ENCODE measurements around the gene CAPZB.
A peak's percentile ranks its signal among the peaks of the same experiment; 100 is the strongest.
"Not testable (repeated sequence)": the region's sequence is repeated elsewhere in the genome, so short reads cannot be mapped to it uniquely, and the experiment has no call there.

CAPZB gene

DNA sequence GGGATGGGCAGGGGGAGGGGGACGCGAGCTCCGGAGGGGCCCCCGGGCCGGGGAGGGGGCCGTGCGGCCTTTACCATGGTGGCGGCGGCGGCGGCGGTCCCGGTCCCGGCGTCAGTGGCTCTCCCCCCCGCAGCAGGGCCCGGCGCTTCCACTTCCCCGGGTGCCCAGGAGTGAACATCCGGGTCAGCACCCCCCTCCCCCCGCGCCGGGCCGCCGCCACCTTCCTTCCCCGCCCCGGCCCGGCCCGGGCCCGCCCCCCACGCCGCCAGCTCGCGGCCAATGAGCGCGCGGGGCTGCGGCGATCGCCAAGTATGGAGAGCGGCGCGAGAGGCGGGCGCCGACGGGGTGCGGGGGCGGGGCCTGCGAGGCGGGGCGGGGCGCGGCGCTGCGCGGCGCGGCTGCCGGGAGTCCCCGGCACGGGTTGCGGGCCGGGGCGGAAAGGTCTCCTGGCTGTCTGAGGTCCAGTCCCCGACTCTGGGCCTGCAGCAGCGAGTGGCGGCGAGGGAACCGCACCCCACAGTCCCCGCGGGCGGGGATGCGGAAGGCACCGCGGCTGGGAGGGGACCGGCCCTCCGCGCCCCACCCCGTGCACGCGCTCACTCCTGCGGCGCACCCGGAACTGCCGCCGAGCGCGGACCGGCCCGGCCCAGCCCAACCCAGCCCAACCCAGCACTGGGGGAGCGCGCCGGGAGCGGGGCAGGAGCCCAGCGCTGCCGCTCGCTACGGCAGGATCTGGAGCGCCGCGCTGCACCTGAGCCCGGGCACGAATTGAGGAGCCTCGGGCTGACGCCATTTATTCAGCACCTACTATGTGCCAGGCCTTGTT is at the start of gene CAPZB:
CAPZB (minus strand) TSS at position 178 of the 826 bp plus-strand sequence; CDS start at position 77, 101 bp downstream.
- DNase-seq: peak; percentile 75

DNA sequence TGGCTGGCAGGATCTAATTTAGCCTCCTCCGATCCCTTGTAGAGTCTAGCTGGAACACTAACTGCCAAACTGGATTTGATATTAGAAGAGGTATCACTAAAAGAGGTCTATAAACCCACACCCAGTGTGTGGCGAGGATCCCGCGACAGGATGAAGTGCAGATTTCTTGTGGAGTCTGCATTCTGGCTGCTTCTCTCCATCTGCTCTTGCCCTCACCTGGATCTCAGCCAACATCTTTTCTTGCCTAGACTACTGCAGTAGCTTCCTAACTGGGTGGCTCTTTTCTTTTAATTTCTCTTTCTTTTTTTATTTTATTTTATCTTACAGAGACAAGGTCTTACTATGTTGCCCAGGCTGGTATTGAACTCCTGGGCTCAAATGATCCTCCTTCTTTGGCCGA is 48.9 kb upstream of the CAPZB start:
- no peak for DNase-seq

DNA sequence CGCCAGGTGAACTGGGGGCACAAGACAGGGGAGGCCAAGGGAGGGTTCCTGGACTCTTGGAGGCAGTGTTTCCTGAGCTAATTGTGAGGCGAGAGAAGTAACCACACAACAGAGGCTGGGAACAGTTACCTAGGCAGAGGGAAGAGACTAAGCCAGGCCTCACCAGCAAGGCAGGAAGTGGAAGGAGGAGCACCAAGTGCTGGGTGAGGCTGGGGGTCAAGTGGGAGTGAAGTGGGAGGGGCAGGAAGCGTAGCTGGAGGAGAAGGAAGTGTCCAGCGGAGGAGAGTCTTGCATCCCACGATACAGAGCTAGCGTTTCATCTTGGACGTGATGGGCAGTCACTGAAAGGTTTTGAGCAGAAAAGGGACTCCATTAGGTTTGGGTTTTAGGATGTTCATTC is 48.3 kb upstream of the CAPZB start:
- no peak for DNase-seq

DNA sequence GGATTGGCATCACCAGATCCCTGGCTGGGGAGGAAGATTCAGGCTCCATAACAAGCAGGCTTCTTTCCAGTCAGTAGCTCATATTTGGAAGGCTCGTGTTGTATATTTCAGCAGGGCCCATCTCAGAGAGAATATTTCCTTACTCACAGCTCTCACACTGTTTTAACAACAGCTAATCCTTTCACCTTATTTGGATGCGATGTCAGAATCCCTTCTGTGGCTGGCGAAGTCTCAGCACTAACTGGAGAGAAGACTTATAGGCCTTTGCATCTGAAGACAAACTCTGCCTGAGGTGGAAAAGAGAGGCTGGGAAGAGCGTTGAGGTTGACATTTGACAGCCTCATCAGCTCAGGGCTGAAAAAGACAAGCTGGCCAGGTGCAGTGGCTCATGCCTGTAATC is 47.2 kb upstream of the CAPZB start:
- DNase-seq: no peak

DNA sequence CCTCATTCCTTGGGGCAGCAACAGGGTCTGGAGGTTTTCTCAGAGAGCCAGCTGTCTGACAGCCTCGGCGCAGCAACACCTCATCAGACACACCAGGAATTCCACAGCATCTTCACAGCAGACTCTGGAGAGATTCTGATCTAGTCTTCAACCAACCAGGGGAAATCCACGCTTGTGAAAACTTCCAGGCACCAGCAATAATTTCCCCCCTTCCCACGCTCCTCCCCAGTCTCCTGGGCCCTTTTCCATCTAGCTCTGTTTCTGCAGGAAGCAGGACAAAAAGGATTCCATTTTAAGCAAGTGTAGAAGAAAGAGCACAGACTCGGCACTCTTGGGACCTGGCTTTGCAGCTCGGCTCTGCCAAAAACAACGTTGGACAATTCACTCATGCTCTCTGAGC is 44.3 kb upstream of the CAPZB start:
- no peak for DNase-seq

DNA sequence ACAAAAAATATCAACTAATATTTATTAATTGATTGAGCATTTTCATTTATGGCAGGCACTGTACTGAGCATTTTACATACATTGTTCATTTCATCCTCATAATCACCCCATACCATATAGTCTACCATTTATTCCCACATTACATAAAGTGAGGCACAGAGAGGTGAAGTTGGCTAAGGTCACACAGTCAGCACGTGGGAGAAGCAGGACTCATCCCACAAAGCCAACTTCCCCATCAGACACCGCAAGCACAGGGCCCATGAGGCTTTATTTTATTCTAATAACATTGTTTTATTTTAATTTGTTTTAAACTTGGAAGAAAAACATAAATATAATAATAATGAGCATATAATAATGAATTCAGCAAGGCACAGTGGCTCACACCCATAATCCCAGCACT is 43.1 kb upstream of the CAPZB start:
- DNase-seq: no peak

DNA sequence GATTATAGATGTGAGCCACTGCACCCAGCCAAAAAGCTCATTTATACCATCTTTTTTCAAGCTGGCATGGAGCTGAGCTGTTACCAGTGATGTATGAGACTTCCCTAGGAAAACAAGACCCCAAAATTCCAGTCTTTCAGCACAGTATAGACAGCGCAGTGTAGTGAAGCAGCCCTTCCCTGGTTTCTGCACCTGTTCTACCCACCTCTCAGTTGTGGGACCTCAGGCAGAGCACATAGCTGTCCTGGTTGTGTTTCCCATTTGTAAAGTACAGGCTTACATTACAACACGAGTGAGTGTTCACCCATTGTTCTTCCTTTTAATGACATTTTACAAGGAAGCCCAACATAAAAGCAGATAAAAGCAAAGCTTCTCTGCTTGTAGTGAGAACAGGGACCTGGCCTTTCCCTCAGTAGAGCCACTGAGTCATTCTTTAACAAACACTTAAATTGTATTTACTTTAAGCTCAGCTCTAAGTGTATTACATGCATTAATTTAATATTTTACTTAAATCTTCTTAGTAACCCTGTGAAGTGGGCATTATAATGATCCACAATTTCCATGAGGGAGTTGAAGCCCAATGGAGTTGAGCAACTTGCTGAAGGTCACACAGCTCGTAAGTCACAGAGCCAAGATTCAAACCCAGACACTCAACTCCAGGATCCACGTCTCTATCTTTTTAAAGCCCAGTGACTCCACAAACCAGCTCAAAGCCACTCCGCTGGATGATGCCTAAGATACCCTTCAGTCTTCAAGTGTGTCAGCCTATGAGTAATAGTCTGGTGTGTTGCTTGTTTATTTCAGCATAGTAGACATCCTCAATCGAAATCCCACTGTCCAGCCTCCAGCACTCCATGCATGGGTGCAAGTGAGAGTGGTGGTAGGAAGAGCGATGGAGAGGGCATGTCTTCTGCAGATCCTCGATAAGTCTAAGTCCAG is 40.5 kb upstream of the CAPZB start:
- DNase-seq: no peak

DNA sequence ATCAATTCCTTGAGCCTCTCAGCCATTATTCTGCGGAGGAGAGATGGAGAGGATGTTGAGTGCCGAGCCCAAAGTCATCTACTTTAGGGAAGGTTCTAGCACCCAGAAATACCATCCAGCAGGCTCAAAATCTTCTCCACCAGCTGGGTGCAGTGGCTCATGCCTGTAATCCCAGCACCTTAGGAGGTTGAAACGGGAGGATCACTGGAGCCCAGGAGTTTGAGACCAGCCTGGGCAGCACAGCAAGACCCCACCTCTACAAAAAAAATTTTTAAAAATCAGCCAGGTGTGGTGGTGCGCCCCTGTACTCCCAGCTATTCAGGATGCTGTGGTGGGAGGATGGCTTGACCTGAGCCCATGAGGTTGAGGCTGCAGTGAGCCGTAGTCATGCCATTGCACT is 39.5 kb upstream of the CAPZB start:
- DNase-seq: no peak

DNA sequence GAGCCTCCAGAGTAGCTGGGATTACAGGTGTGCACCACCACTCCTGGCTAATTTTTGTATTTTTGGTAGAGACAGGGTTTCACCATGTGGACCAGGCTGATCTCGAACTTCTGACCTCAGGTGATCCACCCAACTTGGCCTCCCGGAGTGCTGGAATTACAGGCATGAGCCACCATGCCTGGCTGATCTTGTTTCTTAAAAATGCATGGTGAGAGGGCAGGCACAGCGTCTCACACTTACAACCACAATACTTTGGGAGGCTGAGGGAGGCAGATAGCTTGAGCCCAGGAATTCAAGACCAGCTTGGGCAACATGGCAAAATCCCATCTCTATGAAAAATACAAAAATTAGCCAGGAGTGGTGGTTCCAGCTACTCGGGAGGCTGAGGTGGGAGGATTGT is 37.2 kb upstream of the CAPZB start:
- not testable (repeated sequence) for DNase-seq

DNA sequence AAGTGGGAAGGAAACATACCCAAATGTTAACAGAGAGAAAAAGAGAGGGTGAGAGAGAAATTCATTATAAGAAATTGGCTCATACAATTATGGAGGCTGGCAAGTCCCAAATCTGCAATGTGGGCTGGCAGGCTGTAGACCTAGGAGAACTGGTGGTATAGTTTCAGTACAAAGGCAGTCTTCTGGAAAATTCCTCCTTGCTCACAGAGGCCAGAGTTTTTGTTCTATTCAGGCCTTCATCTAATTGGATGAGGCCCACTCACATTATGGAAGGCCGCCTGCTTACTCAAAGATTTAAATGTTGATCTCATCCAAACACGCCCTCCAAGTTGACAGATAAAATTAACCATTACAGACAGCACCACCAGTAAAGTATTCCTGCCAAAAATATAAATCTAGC is 36.1 kb upstream of the CAPZB start:
- DNase-seq: no peak

DNA sequence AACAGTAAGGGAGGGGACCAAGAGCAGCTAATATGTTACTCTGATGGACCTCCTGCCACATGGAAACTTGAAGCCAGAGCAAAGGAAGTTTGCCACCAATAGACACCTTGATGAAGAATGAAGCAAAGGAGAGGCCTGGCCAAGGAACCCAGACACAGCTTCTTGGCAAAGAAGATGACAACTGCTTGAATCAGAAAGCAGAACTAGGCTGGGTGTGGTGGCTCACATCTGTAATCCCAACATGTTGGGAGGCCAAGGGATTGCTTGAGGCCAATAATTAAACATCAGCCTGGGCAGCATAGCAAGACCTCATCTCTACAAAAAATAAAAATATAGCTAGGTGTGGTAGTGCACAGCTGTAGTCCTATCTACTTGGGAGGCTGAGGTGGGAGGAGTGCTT is 31.7 kb upstream of the CAPZB start:
- DNase-seq: no peak

DNA sequence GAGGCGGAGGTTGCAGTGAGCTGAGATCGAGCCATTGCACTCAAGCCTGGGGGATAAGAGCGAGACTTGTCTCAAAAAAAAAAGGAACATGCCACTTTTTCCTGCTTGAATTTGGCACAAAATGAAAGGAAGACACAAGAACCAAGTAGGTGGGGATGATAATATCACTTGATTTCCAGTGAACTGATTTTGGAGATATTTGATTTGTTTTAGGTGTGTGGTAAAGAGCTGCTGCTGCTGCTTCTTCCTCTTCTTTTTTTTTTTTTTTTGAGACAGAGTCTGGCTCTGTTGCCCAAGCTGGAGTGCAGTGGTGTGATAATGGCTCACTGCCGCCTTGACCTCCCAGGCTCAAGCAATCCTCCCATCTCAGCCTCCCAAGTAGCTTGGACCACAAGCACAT is 29.9 kb upstream of the CAPZB start:
- no peak for DNase-seq

DNA sequence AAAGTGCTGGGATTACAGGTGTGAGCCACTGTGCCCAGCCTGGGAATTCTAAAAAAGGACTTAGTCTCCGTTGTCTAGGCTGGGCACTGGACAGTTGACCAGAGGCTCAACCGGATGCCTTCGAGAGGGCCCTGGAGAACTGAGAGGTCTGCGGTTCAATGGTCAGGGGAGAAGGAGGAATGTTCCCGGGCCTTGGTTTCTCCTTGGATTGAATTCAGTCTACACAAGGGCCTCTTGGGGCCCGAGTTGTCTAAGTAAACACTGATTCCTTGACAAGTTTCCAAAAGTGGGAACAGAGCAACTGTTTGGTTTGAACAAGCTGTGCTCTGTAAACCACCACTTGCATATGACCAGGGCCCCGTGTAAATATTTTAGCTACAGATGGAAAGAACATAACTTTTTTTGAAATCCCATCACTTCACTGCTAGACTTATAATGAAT is 29.1 kb upstream of the CAPZB start:
- DNase-seq: no peak

DNA sequence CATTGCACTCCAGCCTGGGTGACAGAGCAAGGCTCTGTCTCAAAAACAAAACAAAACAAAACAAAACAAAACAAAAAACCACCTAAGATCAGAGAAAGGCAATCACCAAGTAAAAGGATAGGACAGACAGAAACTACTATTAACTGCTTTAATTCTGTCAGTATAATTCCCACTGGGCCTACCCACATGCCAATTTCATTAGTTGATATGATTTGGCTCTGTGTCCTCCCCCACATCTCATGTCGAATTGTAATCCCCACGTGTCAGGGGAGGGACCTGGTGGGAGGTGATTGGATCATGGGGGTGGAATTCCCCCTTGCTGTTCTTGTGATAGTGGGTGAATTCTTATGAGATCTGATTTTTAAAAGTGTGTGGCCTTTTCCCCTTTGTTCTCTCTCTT is 27.2 kb upstream of the CAPZB start:
- no peak for DNase-seq

DNA sequence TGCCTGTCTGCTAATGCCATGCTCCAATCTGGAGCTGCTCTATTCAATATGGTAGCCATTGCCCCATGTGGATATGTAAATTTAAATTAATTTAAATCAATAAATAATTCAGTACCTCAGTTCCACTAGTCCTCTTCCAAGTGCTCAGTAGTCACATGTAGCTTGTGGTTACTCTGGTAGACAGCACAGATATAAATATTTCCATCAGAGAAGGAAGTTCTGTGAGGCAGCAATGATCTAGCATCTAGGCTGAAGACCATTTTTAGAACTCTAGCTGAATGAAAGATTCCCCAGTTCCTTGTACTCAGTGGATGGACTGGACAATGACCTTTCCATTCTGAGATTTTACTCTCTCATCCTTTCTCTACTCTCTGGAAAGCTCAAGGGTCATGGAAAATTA is 25.8 kb upstream of the CAPZB start:
- DNase-seq: no peak

DNA sequence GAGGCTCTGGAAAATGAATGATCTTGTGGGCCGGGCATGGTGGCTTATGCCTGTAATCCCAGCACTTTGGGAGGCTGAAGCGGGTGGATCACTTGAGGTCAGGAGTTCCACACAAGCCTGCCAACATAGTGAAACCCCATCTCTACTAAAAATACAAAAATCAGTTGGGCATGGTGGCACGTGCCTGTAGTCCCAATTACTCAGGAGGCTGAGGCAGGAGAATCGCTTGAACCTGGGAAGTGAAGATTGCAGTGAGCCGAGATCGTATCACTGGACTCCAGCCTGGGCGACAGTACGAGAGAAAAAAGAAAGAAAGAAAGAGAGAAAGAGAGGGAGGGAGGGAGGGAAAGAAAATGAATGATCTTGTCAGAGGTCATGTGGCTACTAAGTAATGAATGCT is 24.3 kb upstream of the CAPZB start:
- DNase-seq: not testable (repeated sequence)

DNA sequence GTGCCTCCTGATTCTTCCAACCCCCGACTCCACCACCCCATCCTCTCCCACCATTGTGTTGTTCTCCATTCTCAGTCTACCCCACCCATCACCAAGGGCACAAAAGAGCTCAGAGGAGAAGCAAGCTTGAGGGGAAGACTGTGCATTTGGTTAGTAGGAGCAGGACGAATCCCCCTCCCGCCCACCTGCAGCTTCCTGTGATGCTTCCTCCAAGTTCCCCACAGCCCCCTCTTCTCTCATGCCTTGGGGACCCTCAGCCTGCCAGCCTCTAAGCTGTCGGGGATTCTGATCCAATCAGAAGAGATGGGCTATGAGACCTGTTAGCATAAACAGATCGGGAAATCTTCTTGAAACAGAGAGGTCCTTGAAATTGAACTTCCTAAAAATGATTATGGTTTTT is 22.2 kb upstream of the CAPZB start:
- no peak for DNase-seq

DNA sequence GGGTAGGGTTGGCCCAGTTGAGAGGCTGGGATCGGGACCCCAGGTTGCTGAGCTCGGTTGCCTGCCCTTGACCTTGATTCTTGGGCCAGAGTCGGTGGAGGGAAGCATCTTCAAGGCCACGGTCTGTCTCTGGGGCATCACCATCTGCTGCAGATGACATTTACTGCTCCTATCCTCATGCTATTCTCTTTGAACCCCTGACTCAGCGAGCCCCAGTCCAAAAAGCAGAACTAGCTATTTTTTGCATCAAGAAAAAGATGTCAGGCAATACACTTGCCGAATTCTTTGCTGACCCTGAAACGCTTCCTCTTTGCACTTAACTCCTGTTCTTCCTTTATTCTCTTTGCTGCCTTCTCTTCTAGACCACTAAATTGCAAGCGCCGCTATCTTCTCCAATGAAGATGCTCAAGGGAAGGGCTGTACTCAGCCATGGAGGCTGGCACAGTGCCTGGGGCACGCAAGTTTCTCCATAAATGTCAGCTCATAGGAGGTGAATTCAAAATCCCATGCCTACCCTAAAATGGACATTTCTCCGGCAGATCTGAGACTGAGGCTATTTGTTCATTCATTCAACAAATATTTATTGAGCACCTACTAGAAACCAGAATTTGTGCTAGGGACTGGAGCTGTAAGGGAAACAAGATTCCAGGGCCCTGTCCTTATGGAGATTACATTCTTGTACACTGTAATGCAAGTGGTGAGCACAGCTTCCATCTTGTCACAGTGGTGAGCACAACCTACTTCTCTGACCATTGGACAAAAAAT is 20.5 kb upstream of the CAPZB start:
- DNase-seq: no peak

DNA sequence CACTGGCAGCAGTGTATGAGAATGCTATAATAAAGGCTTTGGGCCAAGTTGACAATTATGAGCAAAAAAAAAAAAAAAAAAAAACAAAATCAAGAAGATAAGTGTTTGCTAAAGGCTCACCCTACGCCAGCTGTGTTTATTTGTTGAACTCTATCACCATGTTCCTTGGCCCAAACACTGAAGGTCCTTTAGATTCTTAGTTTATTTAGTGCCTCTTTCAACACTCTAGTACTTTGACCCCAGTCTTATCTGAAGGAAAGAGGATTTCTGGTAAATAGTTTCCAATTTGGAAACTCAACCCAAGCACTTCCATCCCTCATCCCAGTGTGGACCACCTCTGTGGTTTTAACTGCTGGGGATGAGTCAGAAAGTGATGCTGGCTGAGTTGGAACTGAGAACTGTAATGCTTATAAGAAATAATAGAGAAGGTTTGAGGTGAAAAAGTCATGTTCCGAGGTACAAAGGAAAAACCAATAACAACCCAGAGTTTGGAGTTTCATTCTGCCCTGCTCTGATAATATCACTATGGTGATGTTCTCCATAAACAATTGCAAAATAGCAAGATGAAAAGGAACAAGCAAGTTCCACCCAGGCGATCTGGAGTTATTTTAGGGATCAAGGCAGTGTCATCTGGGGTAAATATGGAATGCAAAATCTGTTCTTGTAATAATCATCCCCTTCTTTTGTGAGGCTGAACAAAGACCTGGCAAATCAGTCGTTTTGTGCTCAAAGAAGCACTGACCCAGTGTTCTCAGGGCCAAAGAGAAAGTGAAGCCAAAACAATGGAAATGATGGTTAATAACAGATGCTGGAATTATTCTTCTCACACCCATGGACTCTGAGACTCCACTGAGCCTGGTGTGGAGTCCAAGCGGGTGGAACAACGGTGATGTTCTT is 19.7 kb upstream of the CAPZB start:
- no peak for DNase-seq

DNA sequence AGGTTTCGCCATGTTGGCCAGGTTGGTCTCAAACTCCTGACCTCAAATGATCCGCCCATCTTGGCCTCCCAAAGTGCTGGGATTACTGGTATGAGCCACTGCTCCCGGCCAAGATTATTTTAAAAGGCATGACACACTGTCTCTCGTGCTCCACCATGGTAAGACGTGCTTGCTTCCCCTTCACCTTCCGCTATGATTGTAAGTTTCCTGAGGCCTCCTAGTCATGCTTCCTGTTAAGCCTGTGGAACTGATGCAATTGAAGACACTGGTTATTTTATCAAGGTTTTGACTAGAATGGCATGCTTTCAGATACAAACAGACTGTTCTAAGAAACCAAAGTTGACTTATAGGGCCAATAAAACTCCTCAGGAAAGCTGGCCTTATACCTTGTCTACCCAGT is 16.9 kb upstream of the CAPZB start:
- DNase-seq: not testable (repeated sequence)

DNA sequence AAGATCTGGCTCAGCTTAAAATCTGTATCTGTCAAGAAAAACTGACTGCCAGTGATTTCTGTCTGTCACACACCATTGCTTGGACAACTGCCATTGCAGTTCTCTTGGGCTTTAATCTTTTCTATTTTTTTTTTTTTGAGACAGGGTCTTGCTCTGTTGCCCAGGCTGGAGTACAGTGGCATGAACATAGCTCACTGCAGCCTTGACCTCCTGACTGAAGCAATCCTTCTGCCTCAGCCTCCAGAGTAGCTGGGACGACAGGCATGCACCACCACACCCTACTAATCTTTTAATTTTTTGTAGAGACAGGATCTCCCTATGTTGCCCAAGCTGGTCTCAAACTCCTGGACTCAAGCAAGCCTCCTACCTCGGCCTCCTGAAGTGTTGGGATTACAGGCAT is 14.5 kb upstream of the CAPZB start:
- not testable (repeated sequence) for DNase-seq

DNA sequence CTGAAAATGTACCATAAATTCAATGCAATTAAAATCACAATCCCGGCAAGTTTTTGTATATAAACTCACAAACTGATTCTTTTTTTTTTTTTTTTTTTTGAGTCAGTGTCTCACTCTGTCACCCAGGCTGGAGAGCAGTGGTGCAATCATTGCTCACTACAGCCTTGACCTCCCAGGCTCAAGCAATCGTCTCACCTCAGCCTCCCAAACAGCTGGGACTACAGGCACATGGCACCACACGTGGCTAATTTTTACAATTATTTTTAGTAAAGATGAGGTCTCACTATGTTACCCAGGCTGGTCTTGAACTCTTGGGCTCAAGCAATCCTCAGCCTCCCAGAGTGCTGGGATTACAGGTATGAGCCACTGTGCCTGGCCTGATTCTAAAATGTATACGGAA is 12.1 kb upstream of the CAPZB start:
- DNase-seq: not testable (repeated sequence)
